NCI-H1417 (cell line): Measurements from ENCODE around the gene ABCA13.
A peak's percentile ranks its signal among the peaks of the same experiment; 100 is the strongest.
"Not testable (repeated sequence)": the region's sequence is repeated elsewhere in the genome, so short reads cannot be mapped to it uniquely, and the experiment has no call there.

Experiments
- DNase-seq, 3 experiments: peaks; one replicate each; lab custom pipeline; 2025; lab: John Stamatoyannopoulos, UW

The ABCA13 gene, protein sequence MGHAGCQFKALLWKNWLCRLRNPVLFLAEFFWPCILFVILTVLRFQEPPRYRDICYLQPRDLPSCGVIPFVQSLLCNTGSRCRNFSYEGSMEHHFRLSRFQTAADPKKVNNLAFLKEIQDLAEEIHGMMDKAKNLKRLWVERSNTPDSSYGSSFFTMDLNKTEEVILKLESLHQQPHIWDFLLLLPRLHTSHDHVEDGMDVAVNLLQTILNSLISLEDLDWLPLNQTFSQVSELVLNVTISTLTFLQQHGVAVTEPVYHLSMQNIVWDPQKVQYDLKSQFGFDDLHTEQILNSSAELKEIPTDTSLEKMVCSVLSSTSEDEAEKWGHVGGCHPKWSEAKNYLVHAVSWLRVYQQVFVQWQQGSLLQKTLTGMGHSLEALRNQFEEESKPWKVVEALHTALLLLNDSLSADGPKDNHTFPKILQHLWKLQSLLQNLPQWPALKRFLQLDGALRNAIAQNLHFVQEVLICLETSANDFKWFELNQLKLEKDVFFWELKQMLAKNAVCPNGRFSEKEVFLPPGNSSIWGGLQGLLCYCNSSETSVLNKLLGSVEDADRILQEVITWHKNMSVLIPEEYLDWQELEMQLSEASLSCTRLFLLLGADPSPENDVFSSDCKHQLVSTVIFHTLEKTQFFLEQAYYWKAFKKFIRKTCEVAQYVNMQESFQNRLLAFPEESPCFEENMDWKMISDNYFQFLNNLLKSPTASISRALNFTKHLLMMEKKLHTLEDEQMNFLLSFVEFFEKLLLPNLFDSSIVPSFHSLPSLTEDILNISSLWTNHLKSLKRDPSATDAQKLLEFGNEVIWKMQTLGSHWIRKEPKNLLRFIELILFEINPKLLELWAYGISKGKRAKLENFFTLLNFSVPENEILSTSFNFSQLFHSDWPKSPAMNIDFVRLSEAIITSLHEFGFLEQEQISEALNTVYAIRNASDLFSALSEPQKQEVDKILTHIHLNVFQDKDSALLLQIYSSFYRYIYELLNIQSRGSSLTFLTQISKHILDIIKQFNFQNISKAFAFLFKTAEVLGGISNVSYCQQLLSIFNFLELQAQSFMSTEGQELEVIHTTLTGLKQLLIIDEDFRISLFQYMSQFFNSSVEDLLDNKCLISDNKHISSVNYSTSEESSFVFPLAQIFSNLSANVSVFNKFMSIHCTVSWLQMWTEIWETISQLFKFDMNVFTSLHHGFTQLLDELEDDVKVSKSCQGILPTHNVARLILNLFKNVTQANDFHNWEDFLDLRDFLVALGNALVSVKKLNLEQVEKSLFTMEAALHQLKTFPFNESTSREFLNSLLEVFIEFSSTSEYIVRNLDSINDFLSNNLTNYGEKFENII (N-terminal part only)

DNA sequence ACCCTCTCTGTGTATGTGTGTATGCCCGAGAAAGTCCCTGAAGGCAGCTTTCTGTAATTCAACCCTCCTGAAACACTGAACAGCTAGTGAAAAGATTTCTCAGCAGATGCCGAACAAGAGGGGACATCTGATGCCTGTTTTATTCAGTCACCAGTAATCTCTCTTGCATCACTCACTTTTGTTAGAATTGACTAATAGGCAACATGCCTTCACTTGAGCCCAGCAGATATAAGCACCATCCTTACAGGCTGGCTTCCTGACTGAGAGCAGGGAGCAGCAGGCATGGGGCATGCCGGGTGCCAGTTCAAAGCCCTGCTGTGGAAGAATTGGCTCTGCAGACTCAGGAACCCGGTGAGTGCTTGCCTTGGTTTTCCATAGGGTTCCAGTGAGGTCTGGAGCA, at the start of gene ABCA13:
ABCA13 (plus strand) TSS at position 257 of the 400 bp plus-strand sequence; CDS start at position 283, 26 bp downstream.
- DNase-seq = no peak

DNA sequence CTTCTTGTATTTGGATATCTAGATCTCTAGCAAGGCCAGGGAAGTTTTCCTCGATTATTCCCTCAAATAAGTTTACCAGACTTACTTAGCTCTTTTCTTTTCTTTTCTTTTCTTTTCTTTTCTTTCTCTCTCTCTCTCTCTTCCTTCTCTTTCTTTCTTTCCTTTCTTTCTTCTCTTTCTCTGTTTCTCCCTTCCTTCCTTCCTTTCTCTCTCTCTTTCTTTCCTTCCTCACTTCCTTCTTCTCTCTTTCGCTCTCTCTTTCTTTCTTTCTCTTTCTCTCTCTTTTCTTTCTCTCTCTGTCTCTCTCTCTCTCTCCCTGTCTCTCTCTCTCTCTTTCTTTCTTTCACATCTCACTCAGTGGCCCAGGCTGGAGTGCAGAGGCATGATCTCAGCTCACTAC, 45.2 kb upstream of the ABCA13 start:
- DNase-seq = no peak

DNA sequence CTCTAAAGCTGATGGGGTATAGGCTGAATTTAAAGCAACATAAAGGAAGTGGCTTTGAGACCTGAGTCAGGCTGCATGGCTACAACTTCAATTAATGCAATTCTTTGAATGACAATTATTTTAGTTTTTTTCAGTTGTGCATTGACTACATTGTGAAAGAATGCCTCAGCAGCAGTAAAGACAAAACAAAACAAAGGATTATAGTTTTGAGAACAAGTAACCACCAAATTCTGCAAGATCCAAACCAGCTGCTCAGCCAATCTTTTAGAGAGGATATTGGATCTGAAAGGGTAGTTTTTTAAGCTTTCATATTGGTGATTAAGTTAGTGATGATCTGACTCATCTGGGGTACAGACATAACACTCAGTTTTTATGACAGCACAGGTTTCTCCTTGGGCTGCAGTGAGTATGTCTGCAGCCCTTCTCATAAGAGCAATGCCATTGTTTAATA, 40.6 kb upstream of the ABCA13 start:
- no peak for DNase-seq

DNA sequence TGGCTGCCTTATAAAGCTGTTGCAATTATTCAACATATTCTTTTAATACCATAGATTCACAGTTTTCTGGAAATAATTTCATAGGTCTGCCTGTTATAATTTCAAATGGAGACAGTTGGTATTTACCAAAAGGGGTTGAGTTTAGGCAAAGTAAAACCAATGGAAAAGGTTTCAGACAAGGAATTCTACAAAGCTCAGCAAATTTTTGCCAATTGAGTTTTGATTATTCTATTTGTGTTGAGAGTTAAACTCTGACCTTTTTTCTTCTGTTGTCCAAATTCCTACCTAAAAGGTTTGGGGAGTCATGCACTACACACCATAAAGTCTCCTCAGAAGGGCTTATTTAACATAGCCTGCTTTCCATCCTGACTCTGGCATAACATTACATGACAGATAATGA, 38.5 kb upstream of the ABCA13 start:
- DNase-seq = no peak

DNA sequence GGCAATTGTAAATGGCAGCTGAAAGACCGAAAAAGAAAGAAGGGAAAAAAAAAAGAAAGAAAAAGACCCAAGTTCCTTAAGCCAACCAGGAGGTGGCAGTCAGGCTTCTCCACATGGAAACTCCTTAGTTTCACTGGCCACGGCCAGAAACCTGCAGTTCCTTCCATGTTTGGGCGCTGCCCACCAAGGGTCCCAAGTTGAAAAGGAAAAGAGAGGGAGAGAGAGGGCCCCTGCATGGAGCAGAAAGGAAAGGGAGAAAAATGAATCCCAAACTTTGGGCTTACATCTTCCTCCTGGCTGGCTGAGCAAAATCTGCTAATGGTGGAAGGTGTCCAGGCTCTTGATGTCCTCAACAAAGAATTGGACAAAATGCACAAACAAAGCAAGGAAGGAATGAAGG, 31.8 kb upstream of the ABCA13 start:
- no peak for DNase-seq

DNA sequence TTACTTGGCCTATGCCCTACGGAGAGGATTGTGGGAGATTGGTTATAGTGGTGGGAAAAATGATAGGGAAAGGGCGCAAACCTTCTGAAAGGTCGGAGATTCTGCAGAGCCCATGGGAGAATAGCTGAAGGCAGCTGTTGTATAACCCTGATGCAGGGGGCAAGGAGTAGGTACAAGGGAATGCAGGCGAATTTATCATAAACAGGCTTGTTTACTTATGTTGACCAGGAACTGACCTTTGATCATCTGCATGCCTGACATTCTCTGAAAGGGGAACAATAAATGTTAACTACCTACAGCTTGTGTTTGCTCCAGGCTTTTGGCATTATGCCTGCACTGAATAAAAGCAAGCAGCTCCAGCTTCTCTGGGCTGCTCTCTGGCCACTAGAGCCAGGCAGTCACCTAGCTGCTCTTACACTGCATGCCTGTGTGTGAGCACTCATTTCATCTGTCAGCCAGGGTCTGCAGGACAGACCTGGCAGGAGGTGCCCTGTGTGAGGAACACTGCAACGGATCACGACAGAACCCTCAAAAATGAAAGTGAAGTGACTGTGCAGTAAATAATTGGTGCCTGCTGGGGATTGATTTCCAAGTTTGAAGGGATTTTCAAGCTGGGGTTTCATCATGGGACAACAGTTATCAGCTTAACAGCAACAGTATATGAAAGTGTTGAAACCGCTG, 31.1 kb upstream of the ABCA13 start:
- DNase-seq = no peak

DNA sequence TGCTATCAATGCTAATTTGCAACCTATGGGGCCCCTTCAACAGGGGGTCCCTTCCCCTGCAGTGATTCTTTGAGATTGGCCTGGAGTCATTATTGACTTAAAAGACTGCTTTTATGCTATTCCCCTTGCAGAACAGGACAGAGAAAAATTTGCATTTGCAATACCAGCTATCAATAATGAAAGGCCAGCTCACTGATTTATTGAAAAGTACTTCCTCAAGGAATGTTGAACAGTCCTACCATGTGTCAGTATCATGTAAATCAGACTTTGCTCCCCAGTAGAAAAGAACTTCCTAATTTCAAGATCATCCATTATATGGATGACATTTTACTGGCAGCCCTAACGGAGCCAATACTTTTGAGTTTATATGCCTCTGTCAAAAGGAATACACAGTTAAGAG, 29.7 kb upstream of the ABCA13 start:
- no peak for DNase-seq

DNA sequence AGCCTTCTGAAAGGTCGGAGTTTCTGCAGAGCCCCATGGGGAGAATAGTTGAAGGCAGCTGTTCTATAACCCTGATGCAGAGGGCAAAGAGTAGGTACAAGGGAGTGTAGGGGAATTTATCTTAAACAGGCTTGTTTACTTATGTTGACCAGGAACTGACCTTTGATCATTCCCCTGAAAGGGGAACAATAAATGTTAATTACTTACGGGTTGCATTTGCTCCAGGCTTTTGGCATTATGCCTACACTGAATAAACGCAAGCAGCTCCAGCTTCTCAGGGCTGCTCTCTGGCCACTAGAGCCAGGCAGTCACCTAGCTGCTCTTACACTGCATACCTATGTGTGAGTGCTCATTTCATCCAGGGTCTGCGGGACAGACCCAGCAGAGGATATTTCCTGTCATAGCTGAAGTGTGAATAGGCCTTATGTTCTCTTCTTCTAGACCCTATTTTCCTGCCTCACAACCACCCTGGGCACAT, 26.9 kb upstream of the ABCA13 start:
- DNase-seq = no peak

DNA sequence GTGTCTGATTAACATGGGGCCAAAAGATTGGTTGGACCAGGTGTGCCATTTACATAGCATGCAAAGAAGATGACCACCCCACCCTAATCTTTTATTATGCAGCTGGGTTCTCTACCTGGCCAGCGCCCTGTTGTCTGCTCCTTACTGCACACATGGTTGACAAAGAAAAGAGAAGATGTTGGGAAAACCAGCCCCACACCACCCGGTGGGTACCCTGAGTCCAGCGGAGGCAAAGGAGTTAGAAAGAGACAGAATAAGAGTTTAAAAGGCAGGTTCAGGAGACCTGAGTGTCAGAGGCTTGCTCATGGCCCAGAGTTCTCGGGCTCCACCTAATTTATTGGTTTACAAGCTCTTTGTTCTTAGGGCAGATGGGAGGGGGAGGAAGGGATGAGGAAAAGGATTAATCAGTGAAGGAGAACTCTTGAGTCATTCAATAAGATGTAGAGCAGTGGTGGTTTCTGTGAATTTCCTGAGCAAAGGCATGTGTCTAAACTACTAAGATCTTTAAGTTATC, 24.1 kb upstream of the ABCA13 start:
- DNase-seq = no peak

DNA sequence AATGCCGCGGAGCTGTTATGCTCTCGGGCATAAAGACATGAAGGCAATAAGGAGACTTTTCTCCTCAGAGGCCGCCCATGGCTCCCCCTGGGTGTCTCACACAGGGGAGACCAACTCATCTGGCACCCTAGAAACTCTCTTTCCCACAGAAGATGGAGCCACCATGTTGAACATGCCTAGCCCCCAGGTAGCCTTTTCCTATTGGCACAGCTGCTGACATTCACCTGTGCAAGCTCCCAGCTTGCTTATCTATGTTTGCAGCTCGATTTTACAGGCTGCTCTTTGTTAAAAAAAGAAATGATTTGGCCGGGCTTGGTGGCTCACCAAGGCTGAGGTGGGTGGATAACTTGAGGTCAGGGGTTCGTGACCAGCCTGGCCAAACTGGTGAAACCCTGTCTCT, 23.6 kb upstream of the ABCA13 start:
- not testable (repeated sequence) for DNase-seq

DNA sequence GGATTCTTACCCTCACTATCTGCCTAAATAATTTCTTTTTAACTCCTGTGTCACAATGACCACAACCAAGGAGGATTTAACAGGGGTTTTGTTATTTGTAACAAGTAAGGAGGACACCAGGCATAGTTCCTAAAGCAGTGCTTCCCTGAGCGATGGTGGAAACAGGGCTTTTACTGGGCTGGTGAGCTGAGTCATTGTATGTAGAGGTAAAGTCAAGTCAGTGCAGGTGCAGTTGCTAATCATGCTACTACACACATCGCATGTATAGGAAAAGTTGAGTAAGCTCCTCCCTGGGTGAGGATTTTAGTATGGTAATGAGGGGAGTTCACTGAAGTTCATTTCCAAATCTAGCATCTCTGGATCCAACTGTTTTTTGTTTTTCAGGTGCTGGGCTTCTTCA, 22.9 kb upstream of the ABCA13 start:
- DNase-seq = no peak

DNA sequence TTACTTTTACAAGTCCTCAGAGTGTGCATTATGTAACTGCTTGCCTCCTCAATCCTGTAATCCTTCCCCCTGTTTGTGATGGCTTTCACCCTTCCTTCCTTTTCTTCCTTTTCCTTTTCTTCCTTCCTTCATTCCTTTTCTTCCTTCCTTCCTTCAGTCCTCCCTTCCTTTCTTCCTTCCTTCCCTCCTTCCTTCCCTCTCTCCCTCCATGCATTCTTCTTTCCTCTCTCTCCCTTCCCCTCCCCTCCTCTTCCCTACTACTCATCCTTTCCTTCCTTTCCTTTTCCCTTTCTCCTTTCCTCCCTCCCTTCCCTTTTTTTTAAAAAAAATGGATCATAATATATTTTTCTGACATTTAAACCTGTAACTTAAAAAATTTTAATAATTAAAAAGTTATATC, 22.2 kb upstream of the ABCA13 start:
- no peak for DNase-seq

DNA sequence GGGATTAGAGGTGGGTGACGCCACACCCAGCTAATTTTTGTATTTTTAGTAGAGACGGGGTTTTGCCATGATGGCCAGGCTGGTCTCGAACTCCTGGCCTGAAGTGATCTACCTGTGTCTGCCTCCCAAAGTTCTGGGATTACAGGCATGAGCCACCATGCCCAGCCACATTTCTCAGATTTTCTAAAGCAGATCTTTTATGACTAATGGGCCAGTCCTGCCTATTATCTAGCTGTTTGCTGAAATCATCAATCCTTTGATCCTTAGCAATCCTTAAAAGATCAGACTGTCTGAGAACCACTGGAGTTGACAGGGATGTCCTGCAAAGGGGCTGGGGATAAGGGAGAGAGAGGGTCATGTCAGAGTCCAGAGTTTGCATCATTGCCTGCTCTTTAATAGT, 21.2 kb upstream of the ABCA13 start:
- DNase-seq = no peak

DNA sequence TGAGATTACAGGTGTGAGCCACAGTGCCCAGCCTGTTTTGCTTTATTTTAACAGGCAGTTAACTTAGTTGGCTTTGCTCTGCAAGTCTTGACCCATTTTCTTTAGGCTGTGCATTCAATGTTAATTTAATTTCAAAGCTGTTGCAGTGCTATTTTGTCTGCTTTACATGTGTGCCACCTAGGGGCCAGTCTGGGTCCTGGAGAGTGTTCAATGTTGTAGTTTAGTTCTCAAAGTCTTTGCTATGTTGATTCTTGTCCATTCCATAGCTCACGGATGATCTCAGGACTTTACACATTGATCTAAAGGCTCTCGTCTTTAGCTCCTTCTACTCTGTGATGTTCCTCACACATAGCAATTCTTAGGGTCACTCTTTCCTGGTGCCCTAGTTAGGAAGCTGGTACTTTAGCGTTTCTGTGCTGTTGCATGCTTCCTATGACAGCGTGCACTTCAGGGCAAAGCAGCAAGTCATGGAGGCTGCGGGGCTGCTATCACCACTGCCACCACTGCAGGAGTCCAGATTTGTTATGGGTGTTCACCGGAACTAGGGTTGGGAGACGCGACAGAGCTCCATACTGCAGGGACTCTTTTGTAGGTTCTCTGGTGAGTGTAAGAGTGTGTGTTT, 16.4 kb upstream of the ABCA13 start:
- DNase-seq = peak in 2 of 3 experiments; percentile 3 to 15

DNA sequence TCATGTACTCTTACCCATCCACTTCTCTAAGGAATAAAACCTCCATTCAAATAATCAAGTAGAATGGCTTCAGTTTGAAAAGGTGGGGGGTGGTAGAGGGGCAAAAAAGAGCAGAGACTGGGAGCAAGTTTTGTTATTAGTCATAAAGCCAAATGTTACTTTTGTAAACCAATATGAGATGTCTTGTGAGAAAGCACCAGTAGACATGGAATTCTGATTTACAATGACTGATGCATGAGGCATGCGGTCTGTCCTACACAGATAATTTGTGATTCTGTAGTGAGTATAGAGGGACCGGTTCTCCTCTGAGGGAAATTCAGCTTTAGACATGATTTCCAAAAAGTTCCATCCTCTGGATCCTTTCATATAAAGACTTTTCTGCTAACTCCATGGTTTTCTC, 12.9 kb upstream of the ABCA13 start:
- DNase-seq = no peak

DNA sequence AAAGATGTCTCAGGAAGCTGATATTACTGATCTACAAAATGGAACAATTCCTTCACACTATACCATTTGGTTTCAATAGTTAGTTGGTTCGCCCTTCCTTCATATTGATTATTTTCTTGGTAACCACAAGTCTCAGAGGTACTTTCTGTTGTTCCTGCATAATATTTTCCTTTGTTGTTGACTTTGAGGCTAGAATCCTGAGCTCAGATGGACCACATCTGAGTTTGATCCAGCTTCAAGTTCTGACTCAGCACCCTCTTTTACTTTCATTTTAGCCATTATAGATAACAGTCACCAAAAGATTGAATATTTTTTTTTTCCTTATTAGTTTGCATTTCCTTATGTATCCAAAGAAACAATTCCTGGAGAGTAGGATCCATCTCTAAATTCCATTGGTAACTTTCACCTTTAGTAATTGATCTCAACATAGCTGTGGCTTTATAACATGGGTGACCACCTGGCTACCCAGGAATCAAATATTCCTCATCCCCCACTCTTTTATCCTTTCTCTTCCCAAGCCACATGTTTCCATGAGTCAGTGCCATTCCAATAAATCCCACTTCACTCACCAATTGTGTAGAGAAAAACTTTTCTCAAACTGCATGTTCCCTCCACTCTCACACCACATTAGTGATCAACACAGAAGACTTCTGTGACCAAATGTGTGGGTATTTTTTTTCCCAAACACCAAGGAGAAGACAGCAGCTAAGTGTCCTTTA, 9.7 kb upstream of the ABCA13 start:
- DNase-seq = no peak

DNA sequence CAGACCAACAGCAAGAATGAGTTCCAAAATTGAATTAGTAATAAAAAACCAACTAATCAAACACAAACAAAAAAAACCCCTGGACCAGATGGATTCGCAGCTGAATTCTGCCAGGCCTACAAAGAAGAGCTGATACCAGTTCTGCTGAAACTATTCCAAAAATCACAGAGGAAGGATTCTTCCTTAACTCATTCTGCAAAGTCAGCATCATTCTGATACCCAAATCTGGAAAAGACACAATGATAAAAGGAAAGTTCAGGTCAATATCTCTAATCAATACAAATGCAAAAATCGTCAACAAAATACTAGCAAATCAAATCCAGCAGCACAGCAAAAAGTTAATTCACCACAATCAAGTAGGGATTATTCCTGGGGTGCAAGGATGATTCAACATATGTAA, 6.1 kb upstream of the ABCA13 start:
- DNase-seq = no peak

DNA sequence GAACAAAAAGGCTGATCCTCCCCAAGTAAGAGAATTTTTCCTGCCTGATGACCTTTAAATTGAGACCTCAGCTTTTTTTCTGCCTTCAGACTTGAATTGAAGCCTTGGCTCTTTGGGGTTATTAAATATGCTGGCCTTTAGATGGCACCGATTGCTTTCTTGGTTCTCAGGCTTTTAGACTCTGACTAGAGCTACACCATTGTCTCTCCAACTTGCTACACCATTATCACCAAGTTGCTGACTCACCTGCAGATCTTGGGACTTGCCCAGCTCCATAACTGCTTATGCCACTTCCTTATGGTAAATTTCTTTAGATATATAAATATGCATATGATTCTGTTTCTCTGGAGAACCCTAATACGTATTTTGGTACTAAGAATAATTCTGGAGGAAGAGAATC, 3.1 kb upstream of the ABCA13 start:
- no peak for DNase-seq

DNA sequence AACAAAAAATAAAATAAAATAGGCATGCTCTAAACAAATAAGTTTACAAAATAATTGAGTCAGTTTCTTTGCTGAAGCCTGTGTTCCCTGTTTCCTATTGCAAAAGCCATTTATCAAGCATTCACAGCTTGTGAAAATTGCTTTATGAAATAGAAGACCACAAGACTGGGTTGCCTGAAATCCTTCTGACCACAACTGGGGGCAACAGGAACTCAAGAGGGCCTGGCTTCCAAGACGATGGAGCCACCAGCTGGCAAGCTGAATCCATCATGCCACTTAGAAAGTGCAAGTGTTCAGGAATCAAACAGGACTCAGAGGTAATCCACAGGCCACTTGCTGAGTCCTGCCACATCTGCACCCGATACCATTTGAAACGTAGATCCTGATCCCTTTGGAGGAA, 752 bp upstream of the ABCA13 start:
- no peak for DNase-seq

DNA sequence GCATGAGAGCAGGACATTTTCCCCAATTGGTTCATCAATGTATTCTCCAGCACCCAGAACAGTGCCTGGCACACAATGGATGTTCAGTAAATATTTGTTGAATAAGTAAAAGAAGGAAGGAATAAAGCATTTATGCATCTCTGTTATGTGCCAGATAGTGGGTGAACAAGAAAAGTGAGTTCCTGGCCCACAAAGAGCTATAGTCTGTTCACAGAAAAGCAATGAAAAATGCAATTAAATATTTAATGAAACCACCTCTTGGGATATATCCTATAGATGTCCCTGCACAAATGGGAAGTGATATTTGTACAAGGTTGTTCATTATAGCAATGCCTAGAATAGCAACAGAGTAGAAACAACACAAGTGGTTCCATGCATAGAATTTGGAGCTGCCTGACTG, 2.1 kb downstream of the ABCA13 start:
- DNase-seq = no peak
